Midbrain (tissue), 1 donor: ENCODE results near the gene INHA.

ENCODE experiments used
- DNase-seq: peaks from one replicate; lab custom pipeline; 2025; lab: John Stamatoyannopoulos, UW

INHA gene

GRCh38 chr2:219559156-219559915 is 12.8 kb upstream of the INHA start:
- no peak for DNase-seq

- no peak for DNase-seq
Observed at GRCh38 chr2:219560037-219560892, 11.8 kb upstream of the INHA start.

GRCh38 chr2:219560893-219561178 is 11.3 kb upstream of the INHA start:
- DNase-seq, result no peak

- DNase-seq, result no peak
Observed at GRCh38 chr2:219561179-219562048, 10.7 kb upstream of the INHA start.

- DNase-seq, result no peak
Observed at GRCh38 chr2:219562049-219563020, 9.8 kb upstream of the INHA start.

GRCh38 chr2:219563271-219563928 is 8.7 kb upstream of the INHA start:
- DNase-seq, result no peak

- no peak for DNase-seq
Observed at GRCh38 chr2:219565130-219566080, 6.7 kb upstream of the INHA start.

GRCh38 chr2:219566640-219567039 is 5.5 kb upstream of the INHA start:
- DNase-seq, result no peak

GRCh38 chr2:219567131-219567530 is 5.0 kb upstream of the INHA start:
- DNase-seq, result no peak

- no peak for DNase-seq
Observed at GRCh38 chr2:219567791-219568361, 4.2 kb upstream of the INHA start.

- DNase-seq, result no peak
Observed at GRCh38 chr2:219569041-219569440, 3.1 kb upstream of the INHA start.

- no peak for DNase-seq
Observed at GRCh38 chr2:219569635-219570034, 2.5 kb upstream of the INHA start.

- DNase-seq, result peak; percentile 5
Observed at GRCh38 chr2:219570194-219570923, 1.8 kb upstream of the INHA start.

- DNase-seq, result no peak
Observed at GRCh38 chr2:219570924-219571310, 1.2 kb upstream of the INHA start.

GRCh38 chr2:219571311-219572236 is 536 bp upstream of the INHA start, which contains the start of gene OBSL1:
TSS of gene OBSL1 (minus strand) at chr2:219571539. CDS start at chr2:219571232, 307 bp downstream.
- DNase-seq, result peak; percentile 48

- no peak for DNase-seq
Observed at GRCh38 chr2:219573166-219573565, 1.1 kb downstream of the INHA start.
